ENCODE data around the gene ADD1. TPM values are rescaled to one million over a fixed set of nuclear protein-coding genes. Genes with fewer than 3 reads are reported as not detected.

ADD1 gene
- total RNA-seq, 4 donors from 2014 or later: 144 to 273 (median 203) TPM

DNA sequence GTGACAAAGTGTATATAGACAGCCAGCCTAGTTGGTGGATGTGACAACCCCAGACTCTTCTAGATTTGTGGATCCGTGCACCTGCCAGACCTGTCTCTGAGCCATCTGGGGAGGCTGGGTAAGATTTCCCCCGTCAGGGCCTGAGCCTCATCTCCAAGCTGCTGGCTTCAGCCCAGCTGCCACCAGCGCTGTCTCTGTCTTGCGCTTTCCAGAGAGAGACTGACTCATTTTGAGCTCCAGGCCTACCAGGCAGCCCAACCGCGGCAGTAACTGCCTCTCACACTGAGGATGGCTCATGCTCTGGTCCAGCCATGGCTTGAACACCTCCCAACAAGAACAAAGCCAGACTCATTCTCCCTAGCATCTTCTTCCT, 93.1 kb downstream of the ADD1 start:
- TF ChIP-seq, protein P1, sequence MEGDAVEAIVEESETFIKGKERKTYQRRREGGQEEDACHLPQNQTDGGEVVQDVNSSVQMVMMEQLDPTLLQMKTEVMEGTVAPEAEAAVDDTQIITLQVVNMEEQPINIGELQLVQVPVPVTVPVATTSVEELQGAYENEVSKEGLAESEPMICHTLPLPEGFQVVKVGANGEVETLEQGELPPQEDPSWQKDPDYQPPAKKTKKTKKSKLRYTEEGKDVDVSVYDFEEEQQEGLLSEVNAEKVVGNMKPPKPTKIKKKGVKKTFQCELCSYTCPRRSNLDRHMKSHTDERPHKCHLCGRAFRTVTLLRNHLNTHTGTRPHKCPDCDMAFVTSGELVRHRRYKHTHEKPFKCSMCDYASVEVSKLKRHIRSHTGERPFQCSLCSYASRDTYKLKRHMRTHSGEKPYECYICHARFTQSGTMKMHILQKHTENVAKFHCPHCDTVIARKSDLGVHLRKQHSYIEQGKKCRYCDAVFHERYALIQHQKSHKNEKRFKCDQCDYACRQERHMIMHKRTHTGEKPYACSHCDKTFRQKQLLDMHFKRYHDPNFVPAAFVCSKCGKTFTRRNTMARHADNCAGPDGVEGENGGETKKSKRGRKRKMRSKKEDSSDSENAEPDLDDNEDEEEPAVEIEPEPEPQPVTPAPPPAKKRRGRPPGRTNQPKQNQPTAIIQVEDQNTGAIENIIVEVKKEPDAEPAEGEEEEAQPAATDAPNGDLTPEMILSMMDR (IDR thresholded peaks at IDR 0.05; ENCODE audit: low read depth): no peak

DNA sequence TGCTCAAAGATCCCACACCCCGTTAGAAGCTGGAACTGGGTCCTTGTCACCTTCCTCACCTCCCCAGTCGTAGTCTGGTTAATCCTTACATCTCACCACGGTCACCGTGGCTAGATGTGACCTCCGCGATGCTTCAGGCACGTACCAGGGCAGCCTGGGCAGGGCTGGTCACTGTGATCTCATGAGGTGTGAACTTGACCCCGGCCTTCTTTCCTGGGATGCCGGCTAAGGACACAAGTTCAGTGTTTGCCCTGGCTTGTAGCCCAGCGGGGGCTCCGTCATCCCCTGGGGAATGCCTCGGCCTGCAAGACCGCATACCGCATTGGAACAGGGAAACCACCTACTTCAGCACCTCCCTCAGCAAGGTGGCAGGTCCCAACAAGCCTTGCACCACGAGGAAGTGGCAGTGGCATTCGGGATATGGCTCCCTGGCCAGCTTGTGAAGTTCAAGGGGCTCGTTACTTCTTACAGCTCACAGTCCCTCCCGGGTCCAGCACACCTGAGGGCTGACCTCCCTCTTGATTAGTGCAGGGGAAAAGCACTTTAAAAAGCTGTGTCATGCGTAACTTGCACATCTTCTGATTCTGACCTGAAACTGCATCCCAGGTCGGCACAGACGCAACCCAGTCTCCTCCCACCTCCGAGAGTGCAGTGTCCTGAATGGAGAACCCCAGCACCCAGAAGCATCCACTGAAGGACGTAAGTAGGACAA, 93.7 kb downstream of the ADD1 start:
- TF ChIP-seq, protein P1 (IDR thresholded peaks at IDR 0.05; ENCODE audit: low read depth): no peak

DNA sequence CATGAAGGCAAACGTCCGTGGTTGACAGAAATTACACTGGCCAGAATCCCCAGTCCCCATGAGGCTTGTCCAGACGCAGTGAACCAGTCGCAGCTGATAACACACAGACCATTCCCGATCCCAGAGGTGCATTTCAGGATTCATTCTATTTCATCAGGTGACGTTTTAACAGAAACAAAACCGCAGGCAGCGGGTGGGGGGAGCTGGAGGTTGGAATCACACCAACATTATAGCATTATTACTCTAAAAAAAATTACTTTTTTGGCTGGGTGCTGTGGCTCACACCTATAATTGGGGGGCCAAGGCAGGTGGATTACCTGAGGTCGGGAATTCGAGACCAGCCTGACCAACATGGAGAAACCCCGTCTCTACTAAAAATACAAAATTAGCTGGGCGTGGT, 94.3 kb downstream of the ADD1 start:
- TF ChIP-seq, protein P1 (IDR thresholded peaks at IDR 0.05; ENCODE audit: low read depth): no peak

DNA sequence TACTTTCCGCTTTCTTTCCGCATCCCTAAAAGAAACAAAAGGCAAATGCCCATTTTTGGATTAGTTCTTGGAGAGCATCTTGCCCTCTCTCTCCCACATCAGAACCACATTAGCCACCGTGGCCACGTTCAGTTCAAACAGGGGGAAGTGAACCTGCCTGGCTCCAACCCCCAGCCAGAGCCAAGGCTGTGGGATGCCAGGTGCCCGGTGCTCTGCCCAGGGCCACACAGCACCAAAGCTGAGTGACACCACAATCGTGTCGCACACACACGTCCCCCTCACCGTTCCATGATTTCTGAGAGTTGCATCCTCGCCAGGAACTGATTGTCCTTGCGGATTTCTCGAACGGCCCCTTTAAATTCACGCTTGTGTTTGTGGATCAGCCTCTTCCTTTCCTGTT, 95.3 kb downstream of the ADD1 start:
- TF ChIP-seq, protein P1 (IDR thresholded peaks at IDR 0.05; ENCODE audit: low read depth): no peak

DNA sequence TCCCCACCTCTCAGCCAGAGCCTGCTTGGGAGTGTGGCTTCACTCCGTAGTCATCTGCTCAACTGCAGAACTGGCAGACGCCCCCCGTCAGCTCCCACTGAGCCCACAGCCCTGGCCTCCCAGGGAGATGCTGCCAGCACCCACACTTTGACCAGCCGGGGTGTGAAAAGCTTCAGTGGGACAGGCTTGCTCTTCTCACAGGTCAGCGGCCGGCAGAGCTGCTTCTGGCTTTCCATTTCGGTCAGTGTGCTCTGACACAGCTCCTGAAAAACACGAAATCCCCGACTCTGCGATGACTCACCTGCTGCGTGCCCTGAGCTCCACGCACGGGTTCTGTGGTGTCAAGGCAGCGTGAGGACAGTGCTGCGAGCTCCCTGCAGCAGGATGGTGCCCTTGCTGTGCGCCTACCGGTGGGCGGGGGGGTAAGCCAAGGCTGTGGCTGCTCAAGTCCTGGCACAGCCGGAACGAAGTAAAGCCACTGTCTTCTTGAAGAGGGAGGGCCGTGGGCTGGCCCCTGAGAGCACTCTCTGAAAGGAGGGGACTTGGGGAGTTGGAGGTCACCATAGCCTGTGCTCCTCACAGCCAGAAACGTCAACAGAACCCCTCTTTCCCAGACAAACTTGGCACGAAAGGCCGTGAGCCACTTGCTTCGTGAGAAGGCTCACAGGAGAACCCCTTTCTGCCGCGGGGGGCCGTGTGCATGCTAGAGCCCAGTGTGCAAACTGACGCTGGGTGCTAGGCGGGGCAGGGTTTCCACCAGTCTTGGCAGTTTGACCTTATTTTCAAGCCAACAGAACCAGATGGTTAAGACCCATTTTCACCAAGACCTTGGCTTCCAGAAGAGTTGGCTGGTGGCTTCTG, 96.0 kb downstream of the ADD1 start:
- TF ChIP-seq, protein P1 (IDR thresholded peaks at IDR 0.05; ENCODE audit: low read depth): no peak

DNA sequence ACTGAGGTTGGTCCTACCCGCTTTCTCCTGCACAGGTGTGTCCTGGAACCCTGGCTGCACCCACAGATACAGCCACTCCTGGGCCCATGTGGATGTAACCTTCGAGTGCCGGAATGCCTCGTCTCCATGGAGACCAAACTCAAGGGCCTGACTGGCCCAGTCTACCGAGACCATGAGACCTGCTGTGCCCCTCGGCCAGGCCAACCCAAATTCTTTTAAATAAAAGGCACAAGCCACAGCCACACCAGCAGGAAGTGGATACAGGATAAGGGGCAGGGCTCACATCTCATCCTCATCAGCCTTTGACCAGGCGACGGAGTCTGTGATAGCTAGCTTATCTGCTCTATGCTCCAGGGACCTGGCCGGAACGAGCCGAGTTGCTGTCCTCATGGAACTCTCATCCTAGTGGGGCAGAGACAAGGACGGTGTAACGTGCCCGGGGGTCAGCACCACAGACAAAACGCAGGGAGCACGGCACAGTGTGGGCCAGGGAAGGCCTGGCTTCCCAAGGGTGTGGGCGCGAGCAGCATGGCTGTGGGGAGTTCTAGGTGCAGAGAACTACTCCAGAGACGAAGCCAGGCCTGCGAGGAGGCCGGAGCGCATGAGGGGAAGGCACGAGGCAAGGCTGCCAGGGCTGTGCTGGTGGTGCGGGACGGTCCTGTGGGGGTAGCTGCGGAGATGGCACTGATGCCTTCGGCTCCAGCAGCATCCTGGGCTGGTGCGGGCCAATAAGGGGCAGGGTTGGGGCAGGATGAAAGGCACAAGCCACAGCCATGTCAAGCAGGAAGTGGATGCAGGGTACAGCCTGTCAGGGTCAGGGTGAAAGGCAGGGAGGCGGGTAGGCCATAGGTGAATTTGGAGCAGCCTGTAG, 96.9 kb downstream of the ADD1 start:
- TF ChIP-seq, protein P1 (IDR thresholded peaks at IDR 0.05; ENCODE audit: low read depth): no peak
